CD4-positive, CD25-positive, alpha-beta regulatory T cell (primary cell): ENCODE measurements around the gene MEF2C. TPM values are rescaled to one million over a fixed set of nuclear protein-coding genes. Genes with fewer than 3 reads are reported as not detected.

Experiments
- ATAC-seq, 2 donors: fragments of 150-1000 bp; cut with Tn5 transposase; one replicate each; pipeline ENCODE4 v1.10.0; 2021; ENCODE audit warnings: low read depth in 2 of 2, moderate number of reproducible peaks in 2 of 2, moderate library complexity in 1 of 2
- DNase-seq, 3 donors: peaks; one replicate each; pipeline versions ENCODE4 v3.0.0 to v3.0.0-alpha.2; 2012 to 2022; ENCODE audit warnings: mixed read lengths in 1 of 3
- H3K27ac ChIP-seq: one replicate; pipeline ENCODE4 v1.7.0; 2013; ENCODE audit warnings: mild to moderate bottlenecking, low read length; ENCODE audit not compliant: insufficient read depth, poor library complexity, severe bottlenecking
- H3K27me3 ChIP-seq: one replicate; pipeline ENCODE4 v1.7.0; 2013; ENCODE audit warnings: low read length; ENCODE audit not compliant: control insufficient read depth, insufficient read depth
- H3K36me3 ChIP-seq: one replicate; pipeline ENCODE4 v1.7.0; 2013; ENCODE audit warnings: mild to moderate bottlenecking, low read length, moderate library complexity; ENCODE audit not compliant: control insufficient read depth, insufficient read depth
- H3K4me1 ChIP-seq: 2 replicates; pipeline ENCODE4 v1.7.0; 2013; ENCODE audit warnings: mild to moderate bottlenecking, low read length; ENCODE audit not compliant: insufficient read depth, control insufficient read depth, poor library complexity, severe bottlenecking
- H3K4me3 ChIP-seq: one replicate; pipeline ENCODE4 v1.7.0; 2013; ENCODE audit warnings: low read depth, mild to moderate bottlenecking, low read length, moderate library complexity
- H3K9me3 ChIP-seq, 2 experiments: 1 replicate in 1 of 2; 2 replicates in 1 of 2; pipeline ENCODE4 v1.7.0; 2013; ENCODE audit warnings: low read length in 2 of 2, mild to moderate bottlenecking in 1 of 2, moderate library complexity in 1 of 2; ENCODE audit not compliant: control insufficient read depth in 2 of 2
- H3K27ac Mint-ChIP-seq, 3 donors: one replicate each; pipeline ENCODE4 v1.8.0; 2020 to 2022; ENCODE audit warnings: mild to moderate bottlenecking in 3 of 3, mixed read lengths in 3 of 3, moderate library complexity in 2 of 3
- H3K27me3 Mint-ChIP-seq: one replicate; pipeline ENCODE4 v1.8.0; 2022; ENCODE audit warnings: mild to moderate bottlenecking, mixed read lengths
- H3K36me3 Mint-ChIP-seq: one replicate; pipeline ENCODE4 v1.8.0; 2020; ENCODE audit warnings: mixed read lengths
- H3K4me1 Mint-ChIP-seq, 4 donors: one replicate each; pipeline ENCODE4 v1.8.0; 2020 to 2022; ENCODE audit warnings: mixed read lengths in 4 of 4, mild to moderate bottlenecking in 1 of 4
- H3K4me3 Mint-ChIP-seq, 4 donors: one replicate each; pipeline ENCODE4 v1.8.0; 2020 to 2022; ENCODE audit warnings: mild to moderate bottlenecking in 4 of 4, mixed read lengths in 4 of 4, moderate library complexity in 3 of 4
- H3K9me3 Mint-ChIP-seq, 7 donors: one replicate each; pipeline ENCODE4 v1.8.0; 2020 to 2022; ENCODE audit warnings: mixed read lengths in 7 of 7, mild to moderate bottlenecking in 3 of 7, moderate library complexity in 2 of 7
- polyA plus RNA-seq, 4 donors: library from polyadenylated mRNA; unstranded; fragments of 300-500 nt; fragmentation: Illumina TruSeq; gene quantifications; one replicate each; pipeline ENCODE4 v1.2.3, GENCODE V29; 2021
- total RNA-seq: library from RNA; stranded (reverse); gene quantifications from one replicate; pipeline ENCODE4 v1.2.3, GENCODE V29; 2022

MEF2C gene
- total and polyA plus RNA-seq, 5 donors from 2014 or later, result 0.38 to 1.7 (median 1.6) TPM; not detected in 2

DNA sequence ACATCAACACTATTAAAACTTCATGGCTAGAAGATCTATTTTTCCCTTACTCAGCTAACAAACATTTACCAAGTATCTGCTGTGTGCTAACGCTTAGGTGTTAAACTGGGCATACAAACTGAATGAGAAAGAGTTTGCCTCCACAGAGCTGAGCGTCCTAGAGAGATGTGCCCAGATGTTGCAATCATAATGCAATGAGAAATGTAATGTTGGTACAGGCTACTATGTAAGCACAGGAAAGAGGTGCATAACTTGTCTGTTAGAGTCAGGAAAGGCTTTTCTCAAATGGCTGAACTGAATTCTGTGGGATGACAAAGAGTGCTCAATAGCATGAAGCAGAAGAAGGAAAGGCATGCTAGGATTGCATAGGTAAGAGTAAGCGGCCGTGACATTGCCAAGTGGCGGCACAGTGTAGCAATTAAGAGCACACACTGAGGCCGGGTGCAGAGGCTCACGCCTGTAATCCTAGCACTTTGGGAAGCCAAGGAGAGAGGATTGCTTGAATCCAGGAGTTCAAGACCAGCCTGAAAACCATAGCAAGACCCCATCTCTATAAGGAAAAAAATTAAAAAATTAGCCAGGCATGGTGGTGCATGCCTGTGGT, 137.8 kb downstream of the MEF2C start:
- H3K9me3 ChIP-seq, result no peaks in the 10 kb centered on the region
- H3K27me3 ChIP-seq, result no peaks in the 10 kb centered on the region
- Mint-ChIP-seq H3K27me3 (no peaks in the 10 kb centered on the region), H3K27ac (no peak overlapping the region), H3K9me3 (no peaks in the 10 kb centered on the region), H3K4me1 (no peaks in the 10 kb centered on the region), H3K4me3 (no peak overlapping the region), H3K36me3 (no peaks in the 10 kb centered on the region)
- no peaks in the 10 kb centered on the region for H3K36me3 ChIP-seq
- no peak overlapping the region for H3K4me3 ChIP-seq
- H3K4me1 ChIP-seq, result no peaks in the 10 kb centered on the region
- ATAC-seq (no peak), DNase-seq (no peak)
- H3K27ac ChIP-seq, result no peak overlapping the region

DNA sequence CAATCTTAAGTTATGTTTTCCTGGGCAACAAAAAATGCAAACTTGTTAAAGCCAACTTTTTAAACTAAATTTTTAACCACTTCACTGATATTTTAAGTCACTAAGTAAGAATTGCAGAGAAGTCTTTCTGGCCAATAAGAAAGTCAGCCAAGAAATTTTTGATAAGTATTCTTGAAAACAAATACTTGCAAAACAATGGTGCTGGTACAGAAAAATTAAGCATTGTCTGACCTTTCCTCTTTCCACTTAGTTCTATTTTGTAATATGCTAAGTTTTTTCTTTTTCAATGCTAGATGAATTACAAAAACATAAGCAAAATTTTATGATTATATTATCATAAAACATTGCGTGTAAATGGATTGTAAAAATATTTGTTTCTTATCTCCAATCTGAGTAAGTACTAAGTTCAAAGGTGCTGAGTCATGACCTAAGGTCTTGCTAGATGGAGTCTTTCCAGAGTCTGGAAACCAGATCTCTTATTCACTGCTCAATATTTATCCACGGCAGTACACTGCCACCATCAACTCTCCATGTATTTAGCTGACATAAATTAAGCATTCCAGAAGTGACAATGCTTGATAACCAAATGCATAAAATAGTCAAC, 139.7 kb downstream of the MEF2C start:
- no peaks in the 10 kb centered on the region for H3K27me3 ChIP-seq
- Mint-ChIP-seq H3K4me3 (no peak overlapping the region), H3K27ac (no peak overlapping the region), H3K36me3 (no peaks in the 10 kb centered on the region), H3K9me3 (no peaks in the 10 kb centered on the region), H3K27me3 (no peaks in the 10 kb centered on the region), H3K4me1 (no peaks in the 10 kb centered on the region)
- no peaks in the 10 kb centered on the region for H3K36me3 ChIP-seq
- no peaks in the 10 kb centered on the region for H3K9me3 ChIP-seq
- no peak overlapping the region for H3K27ac ChIP-seq
- ATAC-seq (no peak), DNase-seq (no peak)
- H3K4me1 ChIP-seq, result no peaks in the 10 kb centered on the region
- no peak overlapping the region for H3K4me3 ChIP-seq

DNA sequence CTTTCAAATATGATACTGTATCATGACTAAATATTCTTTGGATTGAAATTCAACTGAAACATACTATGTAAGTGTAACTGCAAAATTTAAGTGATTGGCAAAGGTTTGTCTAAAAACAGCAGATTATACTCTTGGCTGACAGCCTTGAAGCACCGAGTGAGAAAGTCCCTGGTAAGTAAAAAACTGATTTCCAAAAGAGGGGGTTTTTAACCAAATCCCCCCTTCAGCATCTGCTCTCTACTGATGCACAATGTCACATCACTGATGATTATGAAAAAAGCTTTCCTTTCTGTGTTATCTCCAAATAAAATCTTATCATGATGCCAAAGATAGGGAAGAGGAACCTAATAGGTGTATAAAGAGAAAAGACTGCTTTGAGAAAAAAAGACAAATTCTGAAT, 141.0 kb downstream of the MEF2C start:
- Mint-ChIP-seq H3K27me3 (peaks cover 10% of the 10 kb centered on the region), H3K4me1 (no peaks in the 10 kb centered on the region), H3K4me3 (no peak overlapping the region), H3K27ac (no peak overlapping the region), H3K9me3 (no peaks in the 10 kb centered on the region), H3K36me3 (no peaks in the 10 kb centered on the region)
- Histone ChIP-seq H3K27ac (no peak overlapping the region), H3K27me3 (no peaks in the 10 kb centered on the region), H3K4me3 (no peak overlapping the region), H3K9me3 (no peaks in the 10 kb centered on the region), H3K4me1 (no peaks in the 10 kb centered on the region), H3K36me3 (no peaks in the 10 kb centered on the region)
- ATAC-seq, result no peak
- DNase-seq, result no peak

DNA sequence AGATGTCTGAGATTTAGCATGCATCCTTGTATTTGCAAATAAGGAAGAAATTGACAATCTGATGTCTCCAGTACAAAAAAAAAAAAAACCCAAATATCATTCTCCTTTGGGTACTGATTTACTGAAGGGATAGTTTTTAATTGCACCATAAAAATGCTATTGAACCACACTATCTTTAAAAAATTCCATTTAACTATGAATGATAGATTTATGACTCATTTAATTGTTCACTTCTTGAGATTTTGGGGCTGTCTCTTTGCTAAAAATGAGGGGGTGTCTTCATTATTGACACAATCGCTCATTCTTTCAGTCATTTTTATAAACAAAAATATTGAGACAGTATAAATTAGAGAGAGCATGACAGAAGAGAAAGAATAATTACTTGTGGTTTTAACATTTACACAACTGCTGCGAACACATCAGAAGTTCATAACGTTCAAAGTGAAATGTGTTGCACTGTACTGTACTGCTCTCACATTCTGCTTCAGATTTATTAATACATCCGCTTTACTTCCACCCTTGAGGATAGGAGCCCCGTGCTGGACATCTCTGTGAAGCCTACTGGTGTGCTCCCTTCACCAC, 142.3 kb downstream of the MEF2C start:
- no peaks in the 10 kb centered on the region for H3K36me3 Mint-ChIP-seq
- Histone ChIP-seq H3K4me1 (no peaks in the 10 kb centered on the region), H3K27me3 (peaks cover 2% of the 10 kb centered on the region), H3K36me3 (no peaks in the 10 kb centered on the region), H3K27ac (no peak overlapping the region), H3K9me3 (no peaks in the 10 kb centered on the region), H3K4me3 (no peak overlapping the region)
- H3K27ac Mint-ChIP-seq, result peak overlapping the region in 1 of 3 donors; percentile 8
- no peak for ATAC-seq
- no peaks in the 10 kb centered on the region for H3K9me3 Mint-ChIP-seq
- peaks cover 10% of the 10 kb centered on the region for H3K27me3 Mint-ChIP-seq
- DNase-seq, result no peak
- no peak overlapping the region for H3K4me3 Mint-ChIP-seq
- H3K4me1 Mint-ChIP-seq, result no peaks in the 10 kb centered on the region

DNA sequence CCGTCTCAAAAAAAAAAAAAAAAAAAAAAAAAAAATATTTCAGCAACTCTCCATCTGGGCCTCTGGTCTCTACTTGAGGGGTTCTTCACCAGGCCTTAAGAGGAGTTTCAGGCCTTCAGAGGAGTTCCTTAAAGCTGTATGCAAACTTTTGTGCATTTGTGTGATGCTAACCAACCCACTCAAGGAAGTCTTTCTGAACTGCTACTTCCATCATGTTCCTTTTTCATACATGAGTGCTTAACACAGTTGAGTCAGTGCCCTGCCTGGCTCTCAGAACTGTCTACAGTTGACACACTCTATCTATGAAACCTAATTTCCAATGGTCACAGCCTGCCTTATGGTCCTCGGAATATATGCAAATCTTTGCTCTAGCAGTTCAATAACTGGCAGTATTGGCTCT, 146.5 kb downstream of the MEF2C start:
- Histone ChIP-seq H3K27ac (no peak overlapping the region), H3K9me3 (no peaks in the 10 kb centered on the region), H3K36me3 (no peaks in the 10 kb centered on the region), H3K4me3 (no peak overlapping the region), H3K27me3 (peaks cover 2% of the 10 kb centered on the region), H3K4me1 (no peaks in the 10 kb centered on the region)
- Mint-ChIP-seq H3K4me3 (no peak overlapping the region), H3K9me3 (no peaks in the 10 kb centered on the region), H3K27me3 (peaks cover 16% of the 10 kb centered on the region), H3K4me1 (peaks cover 0 to 7% (median 3%) of the 10 kb centered on the region in 4 donors), H3K27ac (no peak overlapping the region), H3K36me3 (no peaks in the 10 kb centered on the region)
- DNase-seq, result no peak
- ATAC-seq, result no peak

DNA sequence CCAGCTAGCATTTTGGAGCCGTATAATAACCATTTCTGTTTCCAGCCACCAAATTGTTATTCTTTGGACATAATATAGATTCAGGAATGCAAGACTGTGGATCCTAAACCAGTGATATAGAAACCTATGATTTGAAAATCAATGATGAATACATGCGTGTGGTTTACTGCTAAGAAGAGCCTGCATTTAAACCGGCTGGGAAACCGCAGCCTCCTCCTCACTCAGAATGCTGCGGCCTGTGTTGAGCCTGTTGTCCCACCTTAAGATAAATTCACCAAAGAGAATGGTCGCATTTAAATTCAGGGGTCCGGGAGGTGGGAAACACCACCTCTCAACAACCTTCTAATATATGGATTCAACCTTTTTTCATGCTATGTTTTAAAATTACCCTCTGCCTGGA, 148.0 kb downstream of the MEF2C start:
- Mint-ChIP-seq H3K4me3 (no peak overlapping the region), H3K27me3 (peaks cover 16% of the 10 kb centered on the region), H3K9me3 (no peaks in the 10 kb centered on the region), H3K27ac (no peak overlapping the region), H3K4me1 (peaks cover 0 to 7% (median 3%) of the 10 kb centered on the region in 4 donors), H3K36me3 (no peaks in the 10 kb centered on the region)
- Histone ChIP-seq H3K4me1 (no peaks in the 10 kb centered on the region), H3K36me3 (no peaks in the 10 kb centered on the region), H3K27me3 (peaks cover 2% of the 10 kb centered on the region), H3K9me3 (no peaks in the 10 kb centered on the region), H3K4me3 (no peak overlapping the region), H3K27ac (no peak overlapping the region)
- ATAC-seq (no peak), DNase-seq (no peak)

DNA sequence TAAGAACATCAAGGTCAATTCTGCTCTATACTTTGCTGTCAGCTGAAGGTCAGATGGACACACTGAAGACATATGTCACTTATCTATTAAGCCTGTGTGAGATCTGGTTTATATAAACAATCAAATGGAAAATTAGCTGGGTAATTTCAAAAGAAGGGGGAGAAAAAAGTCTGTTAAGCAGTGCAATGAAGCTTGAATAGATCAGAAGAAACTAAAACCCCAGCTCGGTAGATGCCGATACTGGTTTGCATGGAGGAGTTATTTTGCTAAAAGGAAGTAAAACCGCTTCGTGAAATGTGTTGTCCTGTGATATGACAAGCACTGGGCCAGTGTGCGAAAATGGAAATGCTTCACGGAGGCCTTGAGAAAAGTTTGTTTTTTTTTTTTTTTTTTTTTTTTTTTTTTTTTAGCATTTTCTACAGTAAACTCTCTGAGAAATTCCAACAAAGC, 148.8 kb downstream of the MEF2C start:
- no peaks in the 10 kb centered on the region for H3K4me1 ChIP-seq
- ATAC-seq, result peak; percentile 30 to 42
- H3K4me1 Mint-ChIP-seq, result peaks cover 0 to 7% (median 3%) of the 10 kb centered on the region in 4 donors
- H3K27ac Mint-ChIP-seq, result peak overlapping the region in 2 of 3 donors; percentile 17 to 28
- peak overlapping the region in 1 of 4 donors; percentile 6 for H3K4me3 Mint-ChIP-seq
- H3K36me3 Mint-ChIP-seq, result no peaks in the 10 kb centered on the region
- H3K27ac ChIP-seq, result no peak overlapping the region
- H3K27me3 Mint-ChIP-seq, result peaks cover 16% of the 10 kb centered on the region
- H3K36me3 ChIP-seq, result no peaks in the 10 kb centered on the region
- H3K27me3 ChIP-seq, result peaks cover 2% of the 10 kb centered on the region
- no peak overlapping the region for H3K4me3 ChIP-seq
- H3K9me3 ChIP-seq, result no peaks in the 10 kb centered on the region
- peak in 1 of 3 donors; percentile 8 for DNase-seq
- no peaks in the 10 kb centered on the region for H3K9me3 Mint-ChIP-seq

DNA sequence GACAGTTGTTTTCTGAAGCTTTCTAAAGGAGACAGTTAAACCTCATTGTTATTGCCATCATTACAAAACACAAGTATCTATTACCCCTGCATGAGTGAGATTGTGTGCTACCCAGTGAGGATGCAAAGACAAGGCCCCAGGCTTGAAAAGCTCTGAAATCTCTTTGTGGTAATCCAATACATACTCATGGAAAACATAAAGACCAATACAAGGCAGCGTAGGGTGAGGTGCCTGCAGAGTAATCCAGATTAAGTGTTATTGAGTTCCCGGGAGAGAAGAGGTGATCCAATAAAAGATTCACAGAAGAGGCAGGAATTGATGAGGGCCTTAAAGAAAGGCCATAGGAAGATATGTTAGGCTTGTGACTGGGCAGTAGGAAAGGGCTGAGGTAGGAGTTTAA, 150.1 kb downstream of the MEF2C start:
- Mint-ChIP-seq H3K9me3 (no peaks in the 10 kb centered on the region), H3K27me3 (peaks cover 14% of the 10 kb centered on the region), H3K36me3 (no peaks in the 10 kb centered on the region), H3K4me3 (no peak overlapping the region), H3K27ac (no peak overlapping the region), H3K4me1 (peaks cover 0 to 7% (median 3%) of the 10 kb centered on the region in 4 donors)
- H3K4me1 ChIP-seq, result no peaks in the 10 kb centered on the region
- H3K36me3 ChIP-seq, result no peaks in the 10 kb centered on the region
- no peaks in the 10 kb centered on the region for H3K9me3 ChIP-seq
- ATAC-seq (no peak), DNase-seq (no peak)
- no peak overlapping the region for H3K4me3 ChIP-seq
- no peak overlapping the region for H3K27ac ChIP-seq
- peaks cover 2% of the 10 kb centered on the region for H3K27me3 ChIP-seq
